ENCODE data around the gene MARCHF3.

DNA sequence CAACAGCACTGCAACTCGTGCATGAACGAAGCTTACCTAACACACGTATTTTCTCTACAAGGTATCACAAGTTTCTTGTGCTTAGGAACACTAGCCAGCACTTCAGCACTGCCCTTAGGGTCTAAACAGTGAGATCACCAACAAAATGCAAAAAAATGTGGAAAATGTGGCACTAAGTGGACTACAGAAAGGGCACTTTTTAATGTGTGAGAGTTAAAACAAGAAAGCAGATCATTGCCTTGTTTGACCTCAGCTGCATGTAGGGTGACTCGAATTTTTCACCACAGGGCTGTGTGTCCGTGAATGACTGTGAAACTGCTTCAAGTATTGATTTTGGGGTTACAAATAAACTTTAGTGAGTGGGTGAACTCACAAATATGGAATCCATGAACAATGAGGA, 90.5 kb downstream of the MARCHF3 start:
- TF ChIP-seq, protein P1, sequence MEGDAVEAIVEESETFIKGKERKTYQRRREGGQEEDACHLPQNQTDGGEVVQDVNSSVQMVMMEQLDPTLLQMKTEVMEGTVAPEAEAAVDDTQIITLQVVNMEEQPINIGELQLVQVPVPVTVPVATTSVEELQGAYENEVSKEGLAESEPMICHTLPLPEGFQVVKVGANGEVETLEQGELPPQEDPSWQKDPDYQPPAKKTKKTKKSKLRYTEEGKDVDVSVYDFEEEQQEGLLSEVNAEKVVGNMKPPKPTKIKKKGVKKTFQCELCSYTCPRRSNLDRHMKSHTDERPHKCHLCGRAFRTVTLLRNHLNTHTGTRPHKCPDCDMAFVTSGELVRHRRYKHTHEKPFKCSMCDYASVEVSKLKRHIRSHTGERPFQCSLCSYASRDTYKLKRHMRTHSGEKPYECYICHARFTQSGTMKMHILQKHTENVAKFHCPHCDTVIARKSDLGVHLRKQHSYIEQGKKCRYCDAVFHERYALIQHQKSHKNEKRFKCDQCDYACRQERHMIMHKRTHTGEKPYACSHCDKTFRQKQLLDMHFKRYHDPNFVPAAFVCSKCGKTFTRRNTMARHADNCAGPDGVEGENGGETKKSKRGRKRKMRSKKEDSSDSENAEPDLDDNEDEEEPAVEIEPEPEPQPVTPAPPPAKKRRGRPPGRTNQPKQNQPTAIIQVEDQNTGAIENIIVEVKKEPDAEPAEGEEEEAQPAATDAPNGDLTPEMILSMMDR (conservative IDR thresholded peaks at IDR 0.05; ENCODE audit: low read length), result no peak
- no peak for TF ChIP-seq EZH2phosphoT487 (IDR thresholded peaks at IDR 0.05; ENCODE audit: borderline replicate concordance)

Data from Loucy (cell line).